ENCODE data around the gene TREH.

TREH gene

DNA sequence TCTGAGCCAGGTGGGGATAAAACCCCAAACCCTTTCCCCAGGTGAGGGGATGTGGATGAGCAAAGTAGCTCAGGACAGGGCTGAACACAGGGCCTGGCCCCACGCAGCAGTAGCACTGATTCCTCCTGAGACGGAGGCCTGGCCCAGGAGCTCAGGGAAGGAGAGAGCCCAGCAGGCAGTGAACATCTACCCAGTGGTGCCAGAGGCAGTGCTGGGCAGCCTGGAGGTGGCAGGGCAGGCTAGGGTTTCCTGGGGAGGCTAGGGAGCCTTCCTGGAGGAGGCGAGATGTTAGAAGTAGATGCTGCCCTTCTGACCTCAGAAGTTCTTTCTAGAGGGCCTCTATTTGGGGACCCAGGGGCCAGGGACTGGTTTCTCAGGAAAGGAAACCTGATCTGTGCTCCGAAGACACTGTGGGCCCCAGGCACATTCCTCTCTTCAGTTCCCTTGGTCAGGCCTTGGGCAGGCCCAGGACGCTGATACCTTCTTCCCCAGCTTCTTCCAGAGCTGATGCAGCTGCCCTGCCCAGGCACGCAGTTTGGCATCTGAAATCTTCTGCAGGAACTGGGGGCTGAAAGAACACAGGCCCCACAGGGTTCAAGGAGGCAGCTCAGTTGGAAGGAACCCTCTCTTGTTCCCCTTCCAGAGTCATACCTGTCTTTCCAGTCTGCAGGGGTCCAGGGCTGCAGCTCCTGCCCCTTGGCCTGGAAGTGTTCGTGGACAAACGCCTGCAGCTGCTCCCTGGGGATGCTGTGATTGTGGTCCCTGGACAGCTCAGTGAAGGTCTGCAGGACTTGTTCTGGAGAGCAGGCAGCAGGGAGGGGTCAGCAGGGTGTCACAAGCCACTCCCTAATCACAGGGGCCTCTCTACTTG is 16.8 kb downstream of the TREH start:
- no peak for DNase-seq

DNA sequence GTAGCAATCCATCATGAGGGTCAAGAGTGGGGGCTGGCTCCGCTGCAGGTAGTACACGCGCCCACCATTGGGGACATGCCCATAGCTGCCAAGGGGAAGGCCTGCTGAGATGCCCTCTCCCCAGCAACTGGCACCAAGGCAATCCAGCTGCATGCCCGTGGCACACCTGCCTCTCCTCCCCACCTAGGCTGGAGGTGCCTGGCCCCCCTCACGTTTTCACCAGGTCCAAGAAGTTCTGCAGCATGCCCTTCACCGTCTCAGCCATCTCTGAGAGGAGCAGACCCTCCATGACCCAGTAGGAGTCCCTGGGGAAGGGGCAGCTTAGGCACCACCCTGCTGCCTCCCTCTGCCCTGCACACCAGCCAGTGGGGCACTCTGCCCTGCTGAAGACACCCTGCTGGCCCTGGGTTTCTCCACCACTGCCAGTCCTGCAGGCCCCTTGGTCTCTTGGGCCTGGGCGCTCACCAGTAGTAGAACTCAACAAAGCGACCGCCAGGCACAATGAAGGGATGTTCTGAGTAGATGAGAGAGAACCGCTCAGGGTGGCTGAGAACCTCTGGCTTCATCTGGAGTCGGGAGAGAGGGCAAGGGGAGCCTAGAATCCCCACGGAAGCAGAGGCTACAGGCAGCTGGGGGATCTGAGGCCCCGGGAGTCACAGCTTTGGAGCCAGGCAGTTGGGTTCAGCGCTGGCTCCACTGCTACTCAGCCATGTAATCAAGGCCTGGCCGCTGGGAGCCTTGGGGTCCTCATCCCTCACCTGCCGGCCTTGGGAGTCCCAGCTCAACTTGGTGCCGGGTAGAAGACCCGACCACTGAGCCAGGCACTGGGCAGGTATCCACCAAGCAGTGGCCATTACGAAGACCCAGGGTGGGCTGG is 17.8 kb downstream of the TREH start:
- DNase-seq = no peak

DNA sequence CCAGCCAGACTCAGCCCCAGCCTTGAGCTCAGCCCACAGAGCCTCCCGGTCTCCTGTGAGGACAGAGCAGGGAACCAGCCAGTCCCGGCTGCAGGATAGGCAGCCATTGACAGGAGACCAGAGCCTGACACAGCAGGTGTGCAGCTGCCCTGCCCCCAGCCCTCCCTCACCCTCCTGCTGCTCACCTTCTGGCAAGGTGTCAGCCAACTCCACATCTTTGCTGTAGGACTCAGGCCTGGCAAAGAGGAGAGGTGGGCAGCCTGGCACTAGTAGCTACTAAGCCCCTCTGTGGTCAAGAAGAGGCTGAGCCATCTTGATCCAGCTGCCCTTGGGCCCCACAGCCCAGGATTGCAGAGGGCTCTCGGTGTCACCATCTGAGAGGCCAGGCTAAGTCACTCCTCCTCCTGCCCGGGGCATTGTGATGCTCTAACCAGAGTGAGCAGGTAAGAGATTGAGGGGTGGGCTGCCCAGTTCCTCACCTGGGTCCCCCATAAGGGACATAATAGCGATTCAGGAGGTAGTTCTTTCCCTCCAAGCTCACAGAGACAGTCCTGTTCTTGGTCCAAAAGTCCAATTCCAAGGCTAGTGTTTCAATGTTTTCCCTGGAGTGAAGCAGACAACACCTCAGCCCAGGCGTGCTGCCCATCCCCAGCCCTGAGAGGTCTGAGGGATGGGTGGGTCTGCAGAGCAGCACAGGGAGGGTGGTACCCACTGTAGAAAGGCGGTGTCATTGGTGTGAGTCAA is 18.6 kb downstream of the TREH start:
- no peak for DNase-seq

DNA sequence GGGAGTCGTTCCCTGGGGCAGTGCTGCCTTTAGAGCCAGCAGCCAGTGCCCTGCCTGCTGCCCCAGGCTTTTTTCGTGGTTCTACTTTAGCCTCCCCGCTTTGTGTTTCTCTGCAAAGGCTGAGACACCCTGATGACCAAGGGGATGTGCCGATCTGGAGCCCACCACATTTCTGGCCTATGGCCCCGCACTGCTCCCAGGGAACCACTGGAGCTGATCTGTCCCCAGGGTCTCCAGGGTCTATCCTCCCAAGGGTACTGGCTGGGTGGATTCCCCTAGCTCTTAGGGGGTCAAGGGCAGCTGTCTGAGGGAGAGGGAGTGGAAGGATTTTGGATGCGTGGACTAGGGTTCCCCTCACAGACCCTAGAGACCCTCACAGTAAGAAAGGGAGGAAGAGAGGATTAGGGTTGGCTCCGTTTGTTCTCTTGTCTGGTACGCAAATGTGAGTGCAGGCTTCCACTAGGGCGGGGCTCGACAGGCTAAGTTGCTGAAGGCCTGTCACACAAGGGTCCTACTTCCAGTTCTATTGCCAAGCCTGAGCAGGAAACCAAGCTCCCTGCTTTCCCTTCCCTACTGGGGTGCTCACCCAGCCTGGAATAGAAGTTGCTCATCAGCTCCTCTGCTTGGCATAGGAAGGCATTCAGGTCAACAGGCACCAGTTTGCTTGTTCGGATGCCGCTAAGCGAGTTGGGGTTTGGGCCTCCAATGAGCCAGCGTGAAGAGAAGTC is 19.3 kb downstream of the TREH start:
- no peak for DNase-seq

DNA sequence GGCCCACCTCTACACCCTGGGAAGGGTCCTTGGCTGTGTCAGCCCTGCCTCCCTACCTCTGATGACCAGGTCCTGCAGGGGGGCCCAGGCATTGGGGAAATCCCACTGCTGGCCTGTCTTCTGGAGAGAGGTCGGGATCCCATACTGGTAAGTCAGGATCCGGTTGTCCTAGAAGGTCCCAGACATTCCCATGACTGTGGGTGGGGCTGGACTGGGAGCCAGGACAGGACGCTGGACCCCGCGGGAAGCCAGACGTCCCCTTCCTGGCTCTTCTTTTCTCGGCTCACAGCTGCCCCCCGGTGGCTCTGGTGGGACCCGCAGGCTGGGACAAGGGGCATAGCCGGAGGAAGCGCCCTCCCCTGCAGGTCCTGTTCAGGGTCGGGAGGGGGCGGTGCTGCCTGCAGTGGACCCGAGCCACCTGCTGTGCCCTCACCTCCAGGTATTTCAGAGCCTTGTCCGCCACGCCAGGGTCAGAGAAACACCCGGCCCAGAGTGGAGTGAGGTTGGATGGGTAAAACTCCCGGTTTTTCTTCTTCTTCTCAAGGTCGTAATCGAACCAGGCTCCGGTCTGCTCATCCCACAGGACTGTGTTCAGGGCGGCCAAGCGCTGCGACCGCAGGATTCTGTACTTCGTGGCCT is 20.0 kb downstream of the TREH start:
- peak; percentile 79 to 93 (median 80) for DNase-seq

DNA sequence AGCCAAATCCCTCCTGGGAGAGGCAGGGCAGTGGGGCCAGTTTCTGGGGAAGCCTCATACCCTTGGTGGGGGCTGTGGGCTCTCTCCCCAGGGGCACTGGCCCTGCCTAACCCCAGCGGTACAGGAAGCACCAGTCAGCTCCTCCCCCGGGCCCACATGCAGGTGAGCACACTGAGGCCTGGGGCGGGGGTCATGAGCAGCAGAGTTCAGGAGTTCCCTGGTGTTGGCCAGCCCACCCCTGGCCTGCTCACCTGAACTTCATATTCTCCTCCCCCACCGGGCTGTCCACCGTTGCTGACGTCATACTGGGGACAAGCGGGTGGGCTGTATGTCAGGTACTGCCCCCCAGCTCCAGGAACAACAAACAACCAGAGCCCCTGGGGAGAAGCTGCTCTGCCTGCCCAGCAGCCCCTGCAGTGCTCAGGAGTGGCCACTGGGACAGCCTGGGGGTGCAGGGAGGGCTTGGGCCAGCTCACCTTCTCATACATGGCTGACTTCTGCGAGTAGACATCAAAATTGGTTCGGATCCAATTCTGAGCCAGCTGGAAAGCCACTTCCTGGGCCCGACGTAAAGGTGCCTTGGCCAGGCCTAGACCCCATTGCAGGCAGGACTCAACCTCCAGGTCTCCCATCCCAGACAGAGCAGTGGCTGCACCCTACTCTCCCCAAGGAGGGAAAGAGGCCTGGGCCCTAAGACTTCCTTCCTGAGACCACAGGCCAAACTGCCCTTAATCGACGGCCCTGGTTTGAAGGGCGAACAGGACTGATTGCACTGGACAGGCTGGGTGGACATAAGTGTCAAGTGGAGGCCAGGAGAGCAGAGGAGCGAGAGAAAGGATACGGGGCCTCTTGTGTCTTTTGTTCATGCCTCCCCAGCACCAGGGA is 20.8 kb downstream of the TREH start:
- no peak for DNase-seq

DNA sequence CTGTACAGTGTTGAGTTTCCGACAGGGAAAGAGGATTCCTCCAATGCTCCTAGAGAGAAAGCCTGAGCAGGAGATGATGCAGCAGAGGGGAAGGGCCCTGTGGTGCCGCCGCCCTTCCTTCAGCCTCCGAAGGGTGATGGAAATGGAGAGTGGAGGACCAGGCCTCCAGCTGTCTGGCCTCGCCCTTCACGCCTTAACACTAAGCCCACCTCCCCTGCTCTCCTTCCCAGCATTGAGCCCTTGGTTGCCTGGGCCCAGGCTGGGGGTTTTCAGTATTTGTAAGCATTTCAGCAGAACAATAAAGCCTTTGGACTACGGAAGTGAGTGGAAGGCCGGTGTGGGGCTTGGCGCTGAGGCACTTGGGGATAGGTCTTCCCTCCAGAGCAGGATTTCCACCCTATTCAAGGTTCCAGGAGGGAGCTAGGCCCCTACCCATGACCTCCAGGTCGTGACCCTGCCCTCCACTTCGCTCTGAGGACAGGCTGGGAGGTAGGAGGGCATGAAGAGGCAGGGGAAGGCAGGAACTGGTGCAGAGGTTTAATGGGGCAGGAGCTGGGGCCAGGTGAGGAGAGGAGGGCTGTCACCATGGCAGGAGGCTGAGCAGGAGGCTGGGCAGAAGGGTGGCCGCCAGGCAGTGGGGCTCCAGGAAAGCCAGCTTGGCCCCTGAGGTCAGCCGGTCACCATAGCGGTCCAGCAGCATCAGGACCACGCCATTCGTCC is 21.6 kb downstream of the TREH start:
- no peak for DNase-seq

DNA sequence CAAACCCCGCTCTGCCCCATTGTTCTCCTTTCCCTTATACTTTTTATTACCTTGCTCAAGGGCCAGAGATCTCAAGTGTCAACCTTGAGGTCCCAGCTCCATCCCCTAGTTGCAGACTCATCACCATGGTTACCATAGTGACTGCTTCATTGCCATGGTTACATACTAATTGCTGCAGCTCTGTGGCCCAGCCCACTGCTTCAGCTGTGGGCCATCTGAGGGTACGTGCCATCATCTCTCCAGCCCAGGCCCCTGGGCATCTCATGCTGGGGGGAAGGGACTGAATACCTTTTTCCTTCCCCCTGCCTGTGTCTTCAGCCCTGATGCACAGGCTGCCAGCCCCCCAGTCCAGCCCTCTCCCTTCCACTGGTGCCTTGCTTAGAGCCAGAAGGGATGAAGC is 22.2 kb downstream of the TREH start:
- DNase-seq = no peak

DNA sequence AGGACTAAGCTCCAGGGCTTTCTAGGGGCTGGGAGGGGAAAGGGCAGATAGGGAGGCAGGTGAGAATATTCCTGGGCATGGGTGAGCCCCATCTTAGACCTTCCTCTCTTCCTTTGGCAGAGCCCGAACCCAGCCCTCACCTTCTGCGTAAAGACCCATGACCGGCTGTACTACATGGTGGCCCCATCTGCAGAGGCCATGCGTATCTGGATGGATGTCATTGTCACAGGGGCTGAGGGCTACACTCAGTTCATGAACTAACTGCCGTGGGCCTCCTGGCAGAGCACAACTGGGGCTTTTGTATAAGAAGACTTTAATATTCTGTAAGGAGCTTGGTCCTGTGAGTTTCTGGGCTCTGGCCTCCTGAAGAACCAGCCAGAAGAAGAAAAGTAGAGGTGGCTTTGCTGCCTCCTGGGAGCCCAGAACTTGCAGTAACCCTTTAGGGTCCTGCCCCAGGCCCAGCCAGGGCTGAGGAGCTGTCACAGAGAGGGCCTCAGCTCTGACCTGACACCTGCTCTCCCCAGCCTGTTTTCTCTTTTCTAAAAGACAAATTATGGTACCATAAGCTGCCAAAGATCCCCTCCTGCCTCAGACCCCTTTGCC is 22.8 kb downstream of the TREH start:
- no peak for DNase-seq

DNA sequence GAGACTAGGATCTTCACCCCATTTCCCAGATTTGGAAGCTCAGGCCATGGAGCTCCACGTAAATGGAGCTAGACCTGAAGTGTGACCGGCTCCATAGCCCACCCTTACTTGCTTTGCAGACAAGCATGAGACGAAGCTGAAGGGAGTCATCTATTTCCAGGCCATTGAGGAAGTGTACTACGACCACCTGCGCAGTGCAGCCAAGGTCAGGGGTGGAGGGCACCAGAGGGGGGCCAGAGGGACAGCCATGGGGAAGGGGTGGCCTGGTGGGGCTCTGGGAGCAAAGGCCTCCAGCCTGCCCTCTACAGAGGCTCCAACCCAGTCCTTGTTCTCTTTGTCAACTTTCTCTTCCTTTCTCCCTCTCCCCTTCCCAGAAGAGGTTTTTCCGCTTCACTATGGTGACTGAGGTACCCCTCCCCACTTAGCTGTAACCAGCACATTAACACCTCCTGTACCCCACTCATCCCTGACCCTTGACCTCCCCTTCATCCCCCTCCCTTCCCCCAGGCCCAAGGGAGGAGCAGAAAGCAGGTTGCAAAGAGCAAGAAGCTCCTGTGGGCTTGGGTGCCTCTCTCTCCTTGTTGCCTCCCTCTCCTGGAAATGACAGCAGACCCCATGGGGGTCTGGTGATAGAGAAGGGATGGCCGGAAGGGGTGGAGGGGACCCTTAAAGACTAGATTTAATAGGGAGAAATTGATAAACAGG is 23.8 kb downstream of the TREH start:
- DNase-seq = no peak

DNA sequence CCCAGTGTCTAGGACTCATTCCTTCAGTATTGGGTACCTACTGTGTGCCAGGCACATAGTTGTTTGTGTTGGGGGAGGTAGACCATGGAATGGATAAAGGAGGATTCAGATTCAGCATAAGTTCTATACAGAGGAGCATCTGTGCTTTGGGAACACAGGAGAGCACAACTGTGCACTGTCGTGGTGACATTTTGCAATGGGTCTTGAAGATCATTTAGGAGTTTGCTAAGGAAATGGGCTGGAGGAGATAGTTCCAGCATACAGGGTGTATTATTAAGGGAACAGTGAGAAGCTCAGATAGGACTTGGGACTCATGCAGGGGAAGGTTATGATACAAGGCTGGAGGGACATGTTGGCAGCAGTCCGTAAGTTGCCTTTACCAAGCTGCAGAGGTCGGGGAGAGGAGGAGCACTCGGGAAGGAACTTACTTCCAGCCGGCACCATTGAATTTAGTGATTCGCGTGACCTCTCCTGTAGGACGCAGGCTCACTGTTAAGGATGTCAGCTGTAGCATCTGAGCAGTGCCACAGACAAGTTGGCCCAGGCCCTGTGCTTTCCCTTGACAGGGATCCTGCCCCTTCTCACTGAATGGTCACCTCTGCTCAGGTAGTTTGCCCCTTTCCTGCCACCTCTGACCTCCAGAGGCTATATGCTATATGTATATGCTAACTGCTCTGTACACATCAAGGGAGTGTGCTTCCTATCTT is 25.6 kb downstream of the TREH start:
- DNase-seq = no peak

DNA sequence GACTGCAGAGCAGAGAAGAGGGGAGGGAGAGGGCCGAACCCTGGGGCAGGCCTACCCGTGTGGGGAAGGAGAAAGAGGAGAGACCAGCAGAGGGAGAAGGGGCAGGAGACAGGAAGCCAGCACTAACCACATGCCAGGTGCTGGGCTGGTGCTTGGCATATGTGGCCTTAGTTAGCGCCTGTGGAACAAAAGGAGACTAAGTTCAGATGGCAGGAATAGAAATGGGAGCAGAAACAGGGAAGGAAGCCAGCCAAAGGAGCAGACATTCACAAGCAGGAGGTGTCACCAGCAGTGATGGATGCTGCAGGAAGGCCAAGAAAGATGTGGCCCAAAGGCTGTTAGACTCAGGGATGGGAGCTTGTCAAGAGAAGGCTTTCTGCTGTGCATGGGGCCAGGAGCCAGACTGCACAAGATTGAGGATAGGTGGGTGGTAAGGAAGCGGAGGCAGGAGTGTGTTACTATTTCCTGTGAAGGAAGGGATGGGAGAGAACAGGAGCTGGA is 26.7 kb downstream of the TREH start:
- no peak for DNase-seq

DNA sequence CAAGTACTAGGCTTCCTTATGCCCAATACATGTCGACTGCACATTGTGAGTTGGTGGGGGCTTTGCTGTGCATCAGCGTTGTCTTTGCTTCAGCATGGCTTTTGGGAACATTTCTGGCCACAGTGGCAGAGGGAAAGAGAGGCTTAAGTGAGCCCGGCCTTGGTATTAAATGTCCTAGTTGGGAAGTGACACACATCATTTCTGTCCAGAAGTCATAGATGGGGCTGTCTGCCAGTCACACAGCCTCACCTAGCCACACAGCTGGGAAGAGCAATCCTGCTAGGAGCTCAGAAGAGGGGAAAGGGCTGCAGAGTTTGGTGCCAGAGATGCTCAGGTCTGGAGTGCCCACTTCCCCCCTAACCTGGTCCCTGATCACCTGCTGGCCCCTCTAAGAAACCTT is 27.6 kb downstream of the TREH start:
- DNase-seq = no peak

DNA sequence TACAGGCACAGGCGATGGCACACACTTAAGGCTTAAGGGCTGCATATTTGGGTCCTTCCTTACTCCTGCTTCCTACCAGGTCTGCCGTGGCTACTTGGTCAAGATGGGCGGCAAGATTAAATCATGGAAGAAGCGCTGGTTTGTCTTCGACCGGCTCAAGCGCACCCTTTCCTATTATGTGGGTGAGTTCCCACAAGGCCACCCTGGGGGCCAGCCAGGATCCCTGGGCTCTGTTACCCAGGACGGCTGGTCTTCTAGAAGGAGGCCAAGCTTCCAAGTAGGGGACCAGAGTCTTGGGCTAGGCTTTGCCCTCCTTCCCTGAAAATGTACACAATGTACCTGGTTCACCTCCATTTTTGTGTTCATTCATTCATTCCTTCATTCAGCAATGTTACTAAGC is 29.1 kb downstream of the TREH start:
- DNase-seq = no peak

DNA sequence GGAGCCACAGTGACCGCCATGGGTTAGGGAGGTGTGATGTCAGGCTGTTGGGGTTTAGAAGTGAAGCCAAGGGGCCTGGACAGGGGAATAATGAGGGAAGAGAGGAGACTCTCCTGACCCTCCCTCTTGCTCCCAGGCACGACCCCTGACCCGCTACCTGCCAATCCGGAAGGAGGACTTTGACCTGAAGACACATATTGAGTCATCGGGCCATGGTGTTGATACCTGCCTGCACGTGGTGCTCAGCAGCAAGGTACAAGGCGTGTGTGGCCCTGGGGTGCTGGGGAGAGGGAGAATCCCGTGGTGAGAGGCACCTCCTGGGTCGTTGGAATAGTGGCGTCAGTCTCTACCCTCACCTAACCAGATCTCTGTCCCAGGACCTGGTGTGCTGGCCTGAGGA is 29.5 kb downstream of the TREH start:
- no peak for DNase-seq

DNA sequence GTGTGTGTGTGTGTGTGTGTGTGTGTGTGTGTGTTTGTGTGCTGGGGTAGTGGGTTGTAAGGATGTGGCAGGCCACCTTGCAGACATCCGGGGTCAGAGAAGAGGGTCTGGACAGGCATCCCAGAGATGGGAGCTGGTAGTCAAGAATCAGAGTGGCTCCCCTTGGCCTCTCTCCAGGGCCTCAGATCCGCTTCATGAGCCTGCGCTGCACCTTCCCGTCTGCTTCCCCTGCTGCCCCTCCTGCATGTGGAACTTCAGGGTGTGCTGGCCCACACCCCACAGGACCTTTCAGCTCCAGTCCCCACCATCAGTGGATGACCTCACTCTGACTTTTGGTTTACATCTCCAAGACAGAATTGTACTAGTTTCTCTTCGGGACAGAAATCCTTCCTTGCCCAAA is 31.2 kb downstream of the TREH start:
- DNase-seq = no peak

DNA sequence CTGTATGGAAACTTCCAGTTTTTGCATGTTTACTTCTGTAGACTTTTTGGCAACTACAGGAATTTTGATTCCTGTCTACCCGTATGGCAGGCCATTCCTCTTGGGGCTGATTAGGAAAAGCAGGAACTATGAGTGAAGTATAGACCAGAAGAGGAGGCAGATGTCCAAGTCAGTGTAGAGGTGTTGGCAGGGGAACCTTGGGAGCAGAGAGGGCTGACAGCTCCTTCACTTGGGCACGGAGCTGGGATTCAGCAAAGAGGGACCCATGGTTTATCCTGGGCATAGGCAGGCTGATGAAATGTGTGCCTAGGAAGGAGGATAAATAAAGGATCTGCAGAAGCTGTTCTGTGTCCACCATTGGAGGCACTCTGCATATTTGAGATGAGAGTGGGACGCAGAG is 33.1 kb downstream of the TREH start:
- no peak for DNase-seq

DNA sequence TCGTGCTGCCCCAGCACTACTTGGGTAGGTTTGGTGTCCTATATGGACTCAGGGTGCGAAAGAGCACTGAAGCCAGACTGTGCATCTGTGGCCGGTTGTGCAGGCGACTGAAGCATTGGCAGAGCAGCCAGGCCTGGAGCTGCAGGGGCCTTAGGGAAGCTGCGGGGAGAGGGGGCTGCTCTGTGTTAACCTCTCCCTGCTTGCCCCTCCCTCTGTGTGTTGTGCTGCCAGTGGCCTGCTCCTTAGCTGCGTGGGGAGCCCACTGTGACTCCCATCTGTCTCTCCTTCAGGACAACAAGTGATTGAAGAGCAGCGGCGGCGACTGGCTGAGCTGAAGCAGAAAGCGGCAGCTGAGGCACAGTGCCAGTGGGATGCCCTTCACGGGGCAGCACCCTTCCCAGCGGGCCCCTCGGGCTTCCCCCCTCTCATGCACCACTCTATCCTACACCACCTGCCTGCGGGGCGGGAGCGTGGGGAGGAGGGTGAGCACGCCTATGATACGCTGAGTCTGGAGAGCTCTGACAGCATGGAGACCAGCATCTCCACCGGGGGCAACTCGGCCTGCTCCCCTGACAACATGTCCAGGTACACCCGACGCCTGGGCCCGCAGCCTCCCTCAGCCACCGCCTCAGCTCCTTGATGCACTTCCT is 34.3 kb downstream of the TREH start:
- DNase-seq = no peak

Data from activated CD4-positive, CD25-positive, alpha-beta regulatory T cell (primary cell).